ENCODE results near the gene RS1.

The RS1 gene

GRCh38 chrX:18672008-18672407 lies at the start of gene RS1:
Gene RS1 (minus strand): TSS chrX:18672108. CDS start chrX:18672068, 40 bp downstream.
- DNase-seq (ENCODE audit: low read depth in 2 of 2, low spot score in 1 of 2): no peak

GRCh38 chrX:18719852-18720251 lies 47.9 kb upstream of the RS1 start:
- no peak for DNase-seq (ENCODE audit: low read depth in 2 of 2, low spot score in 1 of 2)

GRCh38 chrX:18714910-18715309 lies 43.0 kb upstream of the RS1 start:
- DNase-seq (ENCODE audit: low read depth in 2 of 2, low spot score in 1 of 2): no peak

GRCh38 chrX:18709833-18710232 lies 37.9 kb upstream of the RS1 start:
- DNase-seq (ENCODE audit: low read depth in 2 of 2, low spot score in 1 of 2): no peak

GRCh38 chrX:18707426-18708049 lies 35.6 kb upstream of the RS1 start, which contains the start of gene PPEF1:
Gene PPEF1 (plus strand): TSS chrX:18707645. CDS start chrX:18707781, 136 bp downstream.
- DNase-seq (ENCODE audit: low read depth in 2 of 2, low spot score in 1 of 2): no peak

GRCh38 chrX:18702362-18703195 lies 30.7 kb upstream of the RS1 start:
- no peak for DNase-seq (ENCODE audit: low read depth in 2 of 2, low spot score in 1 of 2)

- no peak for DNase-seq (ENCODE audit: low read depth in 2 of 2, low spot score in 1 of 2)
Observed at GRCh38 chrX:18701621-18702361, 29.9 kb upstream of the RS1 start.

- DNase-seq (ENCODE audit: low read depth in 2 of 2, low spot score in 1 of 2): no peak
Observed at GRCh38 chrX:18698737-18699650, 27.1 kb upstream of the RS1 start.

- DNase-seq (ENCODE audit: low read depth in 2 of 2, low spot score in 1 of 2): no peak
Observed at GRCh38 chrX:18696653-18697052, 24.7 kb upstream of the RS1 start.

- no peak for DNase-seq (ENCODE audit: low read depth in 2 of 2, low spot score in 1 of 2)
Observed at GRCh38 chrX:18692541-18692940, 20.6 kb upstream of the RS1 start.

- no peak for DNase-seq (ENCODE audit: low read depth in 2 of 2, low spot score in 1 of 2)
Observed at GRCh38 chrX:18691431-18691830, 19.5 kb upstream of the RS1 start.

GRCh38 chrX:18687856-18688495 lies 16.1 kb upstream of the RS1 start:
- DNase-seq (ENCODE audit: low read depth in 2 of 2, low spot score in 1 of 2): no peak

- no peak for DNase-seq (ENCODE audit: low read depth in 2 of 2, low spot score in 1 of 2)
Observed at GRCh38 chrX:18682979-18683387, 11.1 kb upstream of the RS1 start.

- DNase-seq (ENCODE audit: low read depth in 2 of 2, low spot score in 1 of 2): no peak
Observed at GRCh38 chrX:18681996-18682395, 10.1 kb upstream of the RS1 start.

- DNase-seq (ENCODE audit: low read depth in 2 of 2, low spot score in 1 of 2): no peak
Observed at GRCh38 chrX:18677161-18677869, 5.4 kb upstream of the RS1 start.

- no peak for DNase-seq (ENCODE audit: low read depth in 2 of 2, low spot score in 1 of 2)
Observed at GRCh38 chrX:18676470-18676869, 4.6 kb upstream of the RS1 start.

- no peak for DNase-seq (ENCODE audit: low read depth in 2 of 2, low spot score in 1 of 2)
Observed at GRCh38 chrX:18676050-18676449, 4.1 kb upstream of the RS1 start.

- DNase-seq (ENCODE audit: low read depth in 2 of 2, low spot score in 1 of 2): peak; percentile 46 to 49
Observed at GRCh38 chrX:18674788-18675735, 3.2 kb upstream of the RS1 start.

GRCh38 chrX:18674417-18674787 lies 2.5 kb upstream of the RS1 start:
- DNase-seq (ENCODE audit: low read depth in 2 of 2, low spot score in 1 of 2): no peak
